ENCODE results near the gene ZNF385D.

Gene ZNF385D, protein sequence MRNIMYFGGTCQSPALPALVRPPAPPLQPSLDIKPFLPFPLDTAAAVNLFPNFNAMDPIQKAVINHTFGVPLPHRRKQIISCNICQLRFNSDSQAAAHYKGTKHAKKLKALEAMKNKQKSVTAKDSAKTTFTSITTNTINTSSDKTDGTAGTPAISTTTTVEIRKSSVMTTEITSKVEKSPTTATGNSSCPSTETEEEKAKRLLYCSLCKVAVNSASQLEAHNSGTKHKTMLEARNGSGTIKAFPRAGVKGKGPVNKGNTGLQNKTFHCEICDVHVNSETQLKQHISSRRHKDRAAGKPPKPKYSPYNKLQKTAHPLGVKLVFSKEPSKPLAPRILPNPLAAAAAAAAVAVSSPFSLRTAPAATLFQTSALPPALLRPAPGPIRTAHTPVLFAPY

DNA sequence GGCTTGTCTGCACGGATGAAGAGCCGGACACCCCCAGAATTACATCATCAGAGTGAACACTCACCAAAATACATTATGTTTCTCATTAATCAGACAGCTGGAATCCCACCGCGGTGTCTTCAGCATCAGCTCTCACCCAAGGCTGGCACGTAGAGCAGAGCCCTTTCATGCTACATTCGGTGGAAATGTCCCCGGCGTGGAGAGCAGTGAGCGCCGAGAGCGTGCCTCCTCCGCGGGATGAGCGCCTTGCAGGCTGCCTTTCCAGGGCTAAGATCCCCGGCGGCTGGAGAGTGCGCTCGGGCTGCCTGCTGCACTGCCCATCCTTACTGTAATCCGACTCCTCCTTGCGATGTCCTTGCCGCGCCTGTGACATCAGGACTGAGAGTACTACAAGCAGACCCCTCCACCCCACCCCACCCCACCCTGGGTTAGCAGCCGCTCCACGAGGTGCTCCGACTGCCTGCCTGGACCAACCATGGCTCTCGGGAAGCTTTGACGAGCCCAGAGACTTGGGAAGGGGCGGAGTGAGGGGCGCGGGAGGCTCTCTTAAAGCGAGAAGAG, at the start of gene ZNF385D:
Gene ZNF385D (minus strand): TSS at position 380 of the 561 bp plus-strand sequence. CDS start 294 bp downstream, at position 86.
- DNase-seq = no peak

DNA sequence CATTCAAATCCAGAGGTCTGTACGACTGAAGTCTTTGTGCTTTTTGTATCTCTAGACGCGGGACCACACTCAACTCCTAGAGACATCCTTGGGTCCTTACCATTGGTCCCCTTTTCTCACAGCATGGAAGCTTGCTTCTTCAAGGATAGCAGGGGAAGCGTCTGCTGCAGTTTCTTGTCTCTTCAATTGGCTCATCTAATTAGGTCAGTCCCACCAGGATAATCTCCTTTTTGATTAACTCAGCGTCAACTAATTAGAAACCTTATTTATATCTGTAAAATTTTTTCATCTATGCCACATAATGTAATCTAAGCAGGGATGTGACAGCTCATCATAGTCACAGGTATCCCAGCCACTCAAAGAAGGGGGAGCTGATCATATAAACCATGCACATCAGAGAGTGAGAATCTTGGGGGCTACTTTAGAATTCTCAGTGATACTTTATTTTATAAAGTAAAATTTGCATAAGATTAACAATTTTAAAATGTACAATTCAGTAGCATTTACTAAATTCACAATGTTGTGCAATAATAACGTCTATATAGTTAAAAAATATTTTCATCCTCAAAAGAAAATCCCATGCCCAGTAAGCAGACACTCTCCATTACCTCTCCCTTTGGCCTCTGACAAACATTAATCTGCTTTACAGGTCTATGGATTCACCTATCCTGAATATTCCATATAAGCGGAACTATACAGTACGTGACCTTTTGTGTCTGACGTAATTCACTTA, 47.5 kb upstream of the ZNF385D start:
- DNase-seq = no peak

DNA sequence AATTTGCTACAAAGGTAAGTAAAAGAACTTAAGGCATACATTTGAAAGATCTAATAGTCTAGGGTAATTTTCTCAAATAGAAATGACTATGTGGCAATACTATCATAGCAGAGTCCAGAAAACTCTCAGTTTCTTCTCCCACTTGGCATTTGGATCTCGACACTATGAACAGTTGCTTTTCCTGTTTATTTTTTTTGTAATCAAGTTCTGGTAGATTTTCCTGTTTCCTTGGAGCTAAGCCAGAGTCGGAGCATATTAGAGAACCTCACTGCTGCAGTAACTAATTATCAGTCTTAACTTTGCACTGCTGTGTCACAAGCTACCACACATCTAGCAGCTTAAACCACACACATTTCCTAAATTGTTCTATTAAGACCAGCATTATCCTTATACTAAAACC, 44.9 kb upstream of the ZNF385D start:
- DNase-seq = no peak

DNA sequence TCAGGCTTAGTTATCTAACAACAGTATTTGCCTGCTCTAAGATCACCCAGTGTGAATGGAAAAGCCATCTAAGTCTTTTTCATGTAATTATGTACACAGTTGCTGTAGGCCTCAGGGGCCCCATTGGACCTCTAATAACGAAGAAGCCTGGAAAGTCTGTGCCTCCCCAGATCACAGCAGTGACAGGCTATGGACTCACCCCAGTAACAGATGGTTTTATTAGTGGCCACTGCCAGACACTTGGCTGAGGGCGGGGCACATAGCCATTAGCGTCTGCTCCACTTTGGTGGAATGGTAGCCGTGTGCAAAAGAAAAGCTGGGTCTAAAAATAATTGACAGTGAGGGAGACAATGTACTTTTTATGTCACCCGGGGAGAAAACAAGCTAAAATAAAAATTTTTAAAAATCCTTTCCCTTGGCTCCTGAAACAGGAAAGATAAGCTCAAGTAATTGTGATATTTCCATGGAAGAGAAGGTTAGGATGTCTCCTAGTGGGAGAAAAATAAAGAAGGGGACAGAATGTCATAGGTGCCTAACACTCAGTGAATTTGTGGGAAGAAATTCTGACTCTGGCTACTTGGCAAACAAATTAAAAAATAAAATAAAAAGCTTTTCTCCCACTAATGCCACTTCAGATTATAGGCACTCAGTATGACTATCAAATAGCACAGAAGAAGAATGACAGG, 44.3 kb upstream of the ZNF385D start:
- no peak for DNase-seq

DNA sequence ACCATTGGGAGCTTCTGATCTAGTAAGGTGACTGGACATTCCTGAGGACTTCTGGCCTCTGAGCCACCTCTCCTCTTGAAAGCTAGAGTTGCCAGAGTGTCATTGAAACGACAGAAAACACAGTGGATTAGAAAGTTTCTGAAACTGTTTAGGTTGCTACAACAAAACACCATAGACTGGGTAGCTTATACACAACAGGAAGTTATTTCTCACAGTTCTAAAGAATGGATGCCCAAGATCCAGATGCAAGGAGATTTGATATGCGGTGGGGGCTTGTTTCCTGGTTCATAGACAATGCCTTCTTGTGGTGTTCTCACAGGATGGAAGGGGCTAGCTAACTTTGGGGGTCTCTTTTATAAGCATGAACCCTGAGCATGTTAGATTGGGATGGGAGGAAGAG, 43.3 kb upstream of the ZNF385D start:
- DNase-seq = no peak

DNA sequence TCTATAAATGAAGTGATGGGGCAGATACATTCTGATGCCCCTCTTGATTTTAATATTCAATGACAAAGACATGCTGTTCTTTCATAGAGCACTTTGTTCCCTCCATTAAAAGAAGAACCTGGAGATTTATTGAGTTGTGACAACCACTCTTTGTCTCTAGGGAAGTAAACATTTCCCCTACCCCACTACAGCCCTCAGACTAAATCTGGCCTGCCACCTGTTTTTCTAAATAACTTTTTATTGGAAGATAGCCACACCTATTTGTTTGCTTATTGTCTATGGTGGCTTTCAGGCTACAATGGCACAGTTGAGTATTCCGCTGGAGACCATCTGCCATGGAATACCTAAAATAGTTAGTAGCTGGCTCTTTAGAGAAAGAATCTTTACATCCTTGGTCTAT, 41.2 kb upstream of the ZNF385D start:
- no peak for DNase-seq

DNA sequence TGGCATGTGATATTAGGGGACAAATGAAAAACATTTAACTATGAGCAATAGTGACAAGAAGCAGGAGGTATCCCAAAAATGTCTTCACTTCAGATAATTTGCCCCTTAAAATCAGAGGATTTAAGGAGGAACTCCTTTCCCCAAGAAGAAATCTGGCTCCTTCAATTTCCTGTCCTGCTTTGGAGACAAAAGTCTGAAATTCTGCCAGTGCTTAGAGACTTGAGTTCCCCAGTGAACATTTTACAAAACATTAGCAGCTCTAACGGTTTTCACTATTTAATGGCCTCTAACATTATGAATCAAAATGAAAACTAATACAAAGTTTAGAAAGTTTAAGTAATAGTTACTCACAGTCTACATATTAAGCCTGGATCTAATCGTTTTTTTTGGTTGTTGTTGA, 40.3 kb upstream of the ZNF385D start:
- DNase-seq = no peak

DNA sequence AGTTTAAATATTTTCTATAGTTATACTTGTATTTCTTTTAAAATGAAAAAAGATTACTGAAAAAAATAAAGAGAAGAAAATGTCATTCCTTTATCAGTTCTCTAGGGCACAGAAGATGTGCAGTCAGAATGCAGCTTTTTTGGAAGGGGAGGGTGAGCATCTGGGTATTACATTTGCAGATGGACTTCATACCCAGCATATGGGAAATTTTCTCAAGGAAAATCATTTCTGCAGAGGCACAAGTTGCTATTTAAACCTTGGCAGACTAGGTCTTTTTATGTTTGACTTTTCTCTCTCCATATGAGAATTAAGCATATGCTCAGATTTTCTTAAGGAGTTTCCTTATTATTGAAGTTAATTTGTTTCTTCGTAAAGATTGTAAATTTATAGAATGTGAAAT, 39.5 kb upstream of the ZNF385D start:
- DNase-seq = no peak

DNA sequence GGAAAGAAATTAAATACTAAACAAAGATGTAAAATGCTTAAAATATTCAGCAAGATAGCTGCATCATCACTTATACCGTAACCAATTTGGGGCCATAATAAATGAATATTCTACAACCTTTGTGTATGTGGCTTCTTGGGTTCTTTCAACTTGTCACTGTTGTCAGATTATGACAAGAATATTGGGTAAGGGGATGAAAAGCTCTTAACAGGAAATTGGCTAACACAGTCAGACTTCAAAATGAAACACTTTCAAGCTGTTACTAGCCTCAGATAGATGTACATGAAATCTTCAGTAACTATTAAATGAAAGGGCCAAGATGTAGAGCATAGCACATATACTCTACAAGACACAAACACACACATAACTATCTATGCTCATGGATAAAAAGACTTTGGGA, 38.7 kb upstream of the ZNF385D start:
- no peak for DNase-seq

DNA sequence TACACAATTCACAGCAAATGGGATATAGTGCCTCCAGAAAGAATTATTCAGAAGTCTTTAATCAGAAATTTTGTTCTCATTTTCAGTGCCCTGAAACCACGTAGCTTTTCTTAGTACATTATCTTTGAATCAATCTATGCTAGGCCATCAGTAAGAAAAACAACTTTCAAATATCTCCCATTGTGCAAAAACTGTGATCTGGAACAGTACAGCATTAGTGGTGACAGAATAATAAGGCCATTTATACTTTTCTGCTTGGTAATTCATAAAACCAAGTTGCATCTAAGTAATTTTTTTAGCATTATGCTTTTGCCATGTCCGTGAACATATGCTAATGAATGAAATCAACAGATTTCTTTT, 35.4 kb upstream of the ZNF385D start:
- DNase-seq = no peak

DNA sequence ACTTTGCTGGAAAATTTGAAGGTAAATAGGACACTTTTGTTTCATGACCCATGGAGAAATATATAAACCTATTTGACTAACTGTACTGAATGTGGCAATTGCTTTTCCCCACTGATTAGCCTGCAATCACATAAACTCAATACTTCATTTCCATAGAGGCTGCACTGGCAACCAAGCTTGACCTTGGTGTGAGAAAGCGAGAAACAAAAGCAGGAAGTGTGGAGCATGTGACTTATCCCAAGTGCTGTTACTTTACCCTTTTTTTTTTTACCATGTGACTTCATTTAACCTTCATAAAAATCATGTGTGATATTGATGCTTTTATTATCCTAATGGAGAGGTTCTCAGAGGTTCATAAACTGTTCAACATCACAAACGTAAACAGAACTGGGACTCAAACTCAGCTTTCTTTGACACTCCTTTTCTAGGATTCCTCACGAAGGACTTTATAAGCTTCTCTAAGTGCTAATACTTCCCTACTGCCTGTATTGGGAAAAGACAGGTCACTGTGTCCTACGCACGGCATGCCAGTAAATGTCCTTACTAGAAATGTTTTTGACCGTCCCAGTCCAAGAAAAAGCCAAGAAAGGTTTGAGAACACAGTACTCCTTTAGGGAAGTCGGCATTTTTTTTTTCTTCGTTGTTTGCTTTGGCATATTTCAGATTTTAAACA, 34.9 kb upstream of the ZNF385D start:
- DNase-seq = no peak

DNA sequence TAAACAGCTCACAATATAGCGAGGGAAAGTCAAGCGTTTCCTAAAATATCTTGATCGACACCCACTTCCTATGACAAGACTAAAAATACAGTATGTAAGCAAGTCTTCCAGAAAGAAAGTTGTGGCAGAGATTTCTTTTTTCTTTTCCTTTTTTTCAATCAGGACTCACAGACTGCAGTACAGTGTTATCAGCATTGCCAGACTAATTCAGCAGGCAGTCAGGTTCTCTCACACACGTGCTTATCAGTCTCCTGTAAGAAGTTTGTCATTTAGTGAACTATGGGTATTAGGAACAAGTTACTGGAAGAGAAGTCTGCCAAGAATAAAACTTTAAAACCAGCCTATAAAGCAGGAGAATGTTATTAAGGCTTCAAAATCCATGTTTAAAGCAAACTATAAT, 32.8 kb upstream of the ZNF385D start:
- no peak for DNase-seq

DNA sequence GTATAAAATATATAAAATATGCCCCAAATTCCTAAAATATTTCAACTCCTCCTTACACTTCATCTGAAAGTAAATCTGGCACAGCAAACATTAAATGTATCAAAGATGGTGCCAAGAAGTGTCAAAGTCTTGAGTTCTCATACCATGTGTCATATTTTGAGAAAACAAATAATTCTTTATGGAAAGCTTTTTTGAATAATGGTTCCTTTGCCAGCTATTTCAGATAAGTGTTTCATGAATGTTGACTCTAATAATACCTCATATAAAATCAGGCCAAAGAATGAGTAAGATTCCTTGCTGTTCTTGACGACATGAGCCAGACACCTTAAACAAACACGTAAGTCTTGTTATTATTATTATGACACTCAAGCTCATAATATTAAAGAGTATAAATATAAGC, 30.3 kb upstream of the ZNF385D start:
- no peak for DNase-seq

DNA sequence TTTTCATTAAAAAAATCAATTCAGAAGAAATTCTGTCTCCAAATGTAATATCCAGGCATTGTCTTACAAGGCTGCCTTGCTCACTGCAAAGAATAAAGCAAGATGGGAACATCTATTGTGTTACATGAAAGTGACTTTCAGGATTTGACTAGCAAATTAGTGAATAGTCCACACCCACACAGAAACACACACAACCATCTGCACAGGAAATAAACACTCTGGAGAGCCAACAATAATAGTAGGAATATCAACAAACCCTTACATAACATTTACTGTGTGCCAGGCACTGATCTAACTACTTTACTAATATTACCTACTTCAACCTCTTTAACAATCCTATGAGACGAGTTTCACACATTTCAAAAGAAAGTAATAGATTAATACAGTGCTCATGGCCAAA, 28.9 kb upstream of the ZNF385D start:
- no peak for DNase-seq

DNA sequence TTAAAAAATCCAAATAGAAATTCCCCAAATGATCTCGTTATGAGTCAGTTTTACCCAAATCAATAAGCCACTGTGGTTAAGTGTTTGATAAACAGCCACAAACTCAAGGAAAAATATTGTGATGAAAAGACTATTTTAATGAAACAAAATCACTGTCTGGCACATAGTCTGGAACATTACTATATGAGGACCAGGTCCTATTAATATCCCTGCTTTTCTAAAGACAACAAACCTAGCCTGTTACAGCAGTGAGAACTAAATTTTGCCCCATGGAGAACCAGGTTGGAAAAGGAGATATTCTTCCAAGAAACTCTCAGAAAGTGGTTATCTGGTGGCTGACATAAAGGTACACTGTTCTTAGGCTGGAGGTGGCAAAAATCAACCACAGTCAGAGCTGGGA, 27.7 kb upstream of the ZNF385D start:
- no peak for DNase-seq

DNA sequence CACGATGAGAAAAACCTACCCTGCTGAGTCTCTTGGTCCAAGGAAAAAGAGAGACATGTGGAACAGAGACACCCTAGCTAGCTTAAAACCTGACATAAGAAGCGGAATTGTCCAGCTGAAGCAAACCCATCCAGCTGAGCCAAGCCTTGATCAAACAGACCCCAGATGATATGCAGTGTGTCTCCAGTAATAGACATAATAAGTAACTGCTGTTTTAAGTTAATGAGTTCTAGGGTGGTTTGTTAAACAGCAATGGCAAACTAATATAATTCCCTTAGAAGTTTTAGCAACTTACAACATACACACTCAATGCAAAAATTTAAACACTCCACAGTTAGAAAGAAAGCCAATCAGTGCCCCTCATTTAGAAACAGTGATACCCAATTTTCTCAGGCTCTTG, 26.8 kb upstream of the ZNF385D start:
- DNase-seq = no peak

DNA sequence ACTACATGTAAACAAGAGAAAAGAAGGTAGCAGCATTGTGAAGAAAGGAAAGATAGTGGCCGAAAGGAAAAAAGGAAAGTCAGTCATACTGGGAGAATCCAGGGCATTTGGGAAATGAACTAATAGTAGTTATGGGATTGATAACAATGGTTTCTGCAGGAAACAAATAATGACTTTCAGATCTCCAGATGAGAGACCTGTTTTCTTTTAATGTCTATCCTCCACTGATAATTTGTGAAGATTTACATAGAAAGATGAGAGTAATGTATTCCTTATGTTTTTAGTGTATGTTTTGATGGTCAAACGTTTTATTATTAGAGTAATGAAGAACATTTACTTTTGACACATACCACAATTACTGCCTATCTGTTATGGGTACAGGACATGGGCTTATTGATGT, 15.0 kb upstream of the ZNF385D start:
- no peak for DNase-seq

DNA sequence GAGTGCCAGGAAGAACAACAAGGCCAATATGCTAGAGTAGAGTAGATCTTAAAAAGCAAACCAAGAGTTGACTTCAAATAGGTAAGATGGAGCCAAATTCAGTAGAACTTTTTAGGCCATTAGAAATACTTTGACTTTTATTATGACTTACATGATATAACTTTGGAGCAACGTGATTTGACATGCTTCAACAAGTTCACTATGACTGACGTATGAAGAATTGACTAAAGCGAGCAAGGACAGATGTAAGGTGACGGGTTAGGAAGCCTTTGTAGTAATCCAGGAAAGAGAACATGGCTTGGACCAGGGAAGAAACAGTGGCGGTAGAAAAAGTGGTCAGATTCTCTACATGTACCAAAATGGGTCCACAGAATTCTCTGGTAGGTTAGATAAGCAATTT, 4.9 kb upstream of the ZNF385D start:
- no peak for DNase-seq

DNA sequence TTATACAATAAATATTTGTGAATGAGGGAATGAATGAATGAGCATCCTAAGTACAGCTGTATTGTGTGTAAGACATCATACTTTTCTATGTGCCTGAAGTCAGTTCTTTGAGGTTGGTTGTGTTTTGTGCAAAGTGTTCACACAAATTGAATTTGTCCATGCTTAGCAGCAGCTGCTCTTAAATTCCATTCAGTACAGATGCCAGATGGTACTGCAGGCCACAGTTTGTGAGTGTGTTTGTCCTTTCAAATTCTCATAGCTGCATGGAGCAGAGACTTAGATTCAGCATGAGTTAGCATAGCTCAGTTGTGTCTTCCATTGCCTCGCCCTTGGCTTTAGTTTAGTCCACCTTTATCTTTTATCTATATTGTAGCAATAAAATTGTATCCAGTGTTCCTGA, 3.8 kb upstream of the ZNF385D start:
- no peak for DNase-seq

DNA sequence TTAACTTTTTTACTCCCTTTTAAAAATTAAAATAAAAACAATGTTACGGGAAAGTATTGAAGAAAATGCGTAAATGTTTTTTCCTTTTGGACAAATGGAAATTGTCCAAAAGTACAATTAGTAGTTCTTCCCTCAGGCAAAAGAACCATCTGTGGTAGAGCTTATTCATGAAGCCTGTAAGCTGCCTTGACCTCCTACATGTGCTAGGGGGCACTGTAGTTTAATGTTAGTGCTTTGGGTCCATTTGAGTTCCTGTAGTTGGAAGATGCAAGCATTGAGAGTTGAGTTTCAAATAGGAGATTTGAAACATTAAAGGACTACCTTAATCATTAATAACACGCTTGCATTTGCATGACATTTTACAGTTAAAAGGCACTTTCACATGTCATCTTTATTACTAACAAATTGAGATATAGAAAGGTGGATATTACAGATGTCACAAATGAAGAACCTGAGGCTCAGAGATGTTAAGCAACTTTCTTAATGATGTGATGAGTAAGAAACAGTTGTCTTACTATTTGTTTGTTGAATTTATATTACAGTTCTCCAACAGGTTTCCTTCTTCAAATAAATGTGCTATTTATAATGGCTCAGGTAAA, 1.8 kb upstream of the ZNF385D start:
- no peak for DNase-seq

DNA sequence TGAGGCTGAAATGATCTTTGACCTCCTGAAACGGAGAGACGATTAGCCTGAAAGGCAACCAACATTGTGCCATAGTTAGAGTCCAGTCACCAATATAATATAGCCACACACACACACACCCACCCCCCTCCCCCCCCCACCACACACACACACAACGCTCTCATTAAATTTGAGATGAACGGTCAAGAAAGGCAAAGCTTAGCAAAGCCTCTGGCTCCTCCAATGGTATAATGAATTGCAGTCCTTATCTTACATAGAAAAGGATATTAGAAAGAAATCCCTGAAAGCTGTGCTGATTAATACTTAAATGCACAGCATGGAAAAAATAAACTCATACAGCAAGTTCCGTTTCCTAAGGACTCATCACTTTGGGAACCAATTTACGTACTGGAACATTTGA, 876 bp upstream of the ZNF385D start:
- DNase-seq = no peak

DNA sequence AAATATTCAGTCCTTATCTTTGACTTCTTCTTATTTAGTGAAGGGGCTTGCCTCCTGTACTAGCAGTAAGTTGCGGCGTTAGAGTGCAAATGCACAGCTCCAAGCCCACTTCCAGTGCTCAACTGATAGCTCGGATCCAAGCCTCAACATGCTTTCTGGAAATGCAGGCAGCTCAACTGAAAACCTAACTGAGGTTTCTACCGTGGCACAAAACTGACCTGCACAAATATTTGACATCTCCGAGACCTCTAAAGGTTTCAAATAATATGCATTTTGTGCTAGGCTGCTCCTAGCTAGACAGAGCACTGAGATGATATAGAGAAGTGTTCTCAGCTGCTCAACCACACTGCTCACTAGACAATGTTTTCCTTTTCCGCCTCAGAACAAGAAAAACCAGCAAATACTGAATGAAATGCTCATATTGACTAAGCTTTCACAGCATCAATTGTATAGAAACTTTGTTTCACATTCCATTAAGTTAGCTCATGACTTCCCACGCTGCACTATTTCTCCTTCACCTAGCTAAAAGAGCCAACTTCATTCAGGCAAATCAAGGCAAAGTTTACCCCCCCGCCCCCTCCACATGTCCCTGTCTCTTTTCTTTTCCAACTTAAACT, 822 bp downstream of the ZNF385D start:
- DNase-seq = no peak

Data from activated CD4-positive, alpha-beta T cell treated with anti-CD3 and anti-CD28 coated beads, Interleukin-2, amount 50 U/mL, for 1 hour (primary cell).